A549 treated with CpdA at 1 μM for 4 hours (cell line): ENCODE data around the gene INVS. TPM values are rescaled to one million over a fixed set of nuclear protein-coding genes. Genes with fewer than 3 reads are reported as not detected.

ENCODE experiments used
- total RNA-seq: library from RNA; stranded (reverse); fragments of 200-300 nt; extraction: Qiagen RNA extraction; gene quantifications from 5 replicates; pipeline ENCODE4 v1.2.3, GENCODE V29; 2022; ENCODE audit warnings: low read depth

The INVS gene, protein sequence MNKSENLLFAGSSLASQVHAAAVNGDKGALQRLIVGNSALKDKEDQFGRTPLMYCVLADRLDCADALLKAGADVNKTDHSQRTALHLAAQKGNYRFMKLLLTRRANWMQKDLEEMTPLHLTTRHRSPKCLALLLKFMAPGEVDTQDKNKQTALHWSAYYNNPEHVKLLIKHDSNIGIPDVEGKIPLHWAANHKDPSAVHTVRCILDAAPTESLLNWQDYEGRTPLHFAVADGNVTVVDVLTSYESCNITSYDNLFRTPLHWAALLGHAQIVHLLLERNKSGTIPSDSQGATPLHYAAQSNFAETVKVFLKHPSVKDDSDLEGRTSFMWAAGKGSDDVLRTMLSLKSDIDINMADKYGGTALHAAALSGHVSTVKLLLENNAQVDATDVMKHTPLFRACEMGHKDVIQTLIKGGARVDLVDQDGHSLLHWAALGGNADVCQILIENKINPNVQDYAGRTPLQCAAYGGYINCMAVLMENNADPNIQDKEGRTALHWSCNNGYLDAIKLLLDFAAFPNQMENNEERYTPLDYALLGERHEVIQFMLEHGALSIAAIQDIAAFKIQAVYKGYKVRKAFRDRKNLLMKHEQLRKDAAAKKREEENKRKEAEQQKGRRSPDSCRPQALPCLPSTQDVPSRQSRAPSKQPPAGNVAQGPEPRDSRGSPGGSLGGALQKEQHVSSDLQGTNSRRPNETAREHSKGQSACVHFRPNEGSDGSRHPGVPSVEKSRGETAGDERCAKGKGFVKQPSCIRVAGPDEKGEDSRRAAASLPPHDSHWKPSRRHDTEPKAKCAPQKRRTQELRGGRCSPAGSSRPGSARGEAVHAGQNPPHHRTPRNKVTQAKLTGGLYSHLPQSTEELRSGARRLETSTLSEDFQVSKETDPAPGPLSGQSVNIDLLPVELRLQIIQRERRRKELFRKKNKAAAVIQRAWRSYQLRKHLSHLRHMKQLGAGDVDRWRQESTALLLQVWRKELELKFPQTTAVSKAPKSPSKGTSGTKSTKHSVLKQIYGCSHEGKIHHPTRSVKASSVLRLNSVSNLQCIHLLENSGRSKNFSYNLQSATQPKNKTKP
- 9.0 to 11.2 TPM (median 10.6 TPM) in 5 replicates for total RNA-seq

DNA sequence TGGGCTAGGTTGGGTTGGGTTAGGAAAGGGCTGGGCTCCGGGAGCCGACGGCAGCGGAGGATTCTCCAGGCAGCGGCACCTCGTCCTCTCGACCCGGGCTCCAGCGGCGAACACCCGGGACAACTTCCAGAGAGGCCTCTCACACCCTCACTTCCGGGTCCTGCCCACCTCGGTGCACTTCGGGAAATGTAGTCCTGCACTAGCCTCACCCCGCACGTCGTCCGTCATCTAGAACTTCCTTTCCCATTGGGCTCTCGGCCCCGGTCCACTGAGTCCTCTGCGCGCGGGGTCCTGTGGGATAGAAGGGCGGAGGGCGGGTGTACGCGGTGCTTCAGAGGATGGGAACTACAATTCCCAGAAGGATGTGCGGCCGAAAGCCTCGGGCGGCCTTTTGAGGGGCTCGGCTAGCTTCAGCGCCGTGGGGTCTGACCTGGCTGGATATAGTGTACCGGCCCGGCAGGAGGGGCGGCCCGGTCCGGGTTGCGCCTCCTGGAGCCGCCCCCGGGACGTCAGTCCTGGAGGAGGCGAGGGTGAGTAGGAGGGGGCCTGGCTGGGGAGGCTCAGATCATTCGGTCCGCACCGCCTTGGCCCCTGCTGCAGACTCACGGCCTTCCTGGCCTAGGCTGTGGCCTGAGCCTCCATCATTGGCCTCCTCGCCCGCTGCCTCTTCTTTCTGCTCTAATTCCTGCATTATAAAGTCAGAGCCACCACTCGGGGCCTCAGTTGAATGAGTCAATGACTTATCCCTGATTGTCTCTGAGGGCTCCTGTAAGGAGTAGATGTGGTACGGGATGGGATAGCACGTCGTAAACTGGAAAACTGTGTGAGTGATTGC lies at the start of gene INVS, which contains the start of gene ERP44:
Gene INVS, plus strand, starts transcription at position 357 of the 835 bp plus-strand sequence. CDS start 5,279 bp downstream, outside the sequence.
Gene ERP44, minus strand, starts transcription at position 114 of the 835 bp plus-strand sequence. CDS start 160 bp downstream, outside the sequence.

Other genes starting within 250 kb of the INVS start
- gene STX17, start 192.6 kb upstream of the INVS start, total RNA-seq: 7.4 to 13.6 TPM (median 8.8 TPM) in 5 replicates
- 15.4 to 17.2 TPM (median 15.6 TPM) in 5 replicates for gene ERP44, start 243 bp upstream of the INVS start, total RNA-seq